ENCODE results near the gene BABAM1.

- TF ChIP-seq CTCF (conservative IDR thresholded peaks at IDR 0.05; ENCODE audit: low read length) (no peak), EZH2phosphoT487 (IDR thresholded peaks at IDR 0.05; ENCODE audit: borderline replicate concordance) (no peak)
Observed at GRCh38 chr19:17302391-17303166, 35.3 kb downstream of the BABAM1 start.

All from Loucy (cell line).